ENCODE data around the gene FER.

GRCh38 chr5:108810717-108811116 is 63.0 kb downstream of the FER start:
- TF ChIP-seq, protein P1, sequence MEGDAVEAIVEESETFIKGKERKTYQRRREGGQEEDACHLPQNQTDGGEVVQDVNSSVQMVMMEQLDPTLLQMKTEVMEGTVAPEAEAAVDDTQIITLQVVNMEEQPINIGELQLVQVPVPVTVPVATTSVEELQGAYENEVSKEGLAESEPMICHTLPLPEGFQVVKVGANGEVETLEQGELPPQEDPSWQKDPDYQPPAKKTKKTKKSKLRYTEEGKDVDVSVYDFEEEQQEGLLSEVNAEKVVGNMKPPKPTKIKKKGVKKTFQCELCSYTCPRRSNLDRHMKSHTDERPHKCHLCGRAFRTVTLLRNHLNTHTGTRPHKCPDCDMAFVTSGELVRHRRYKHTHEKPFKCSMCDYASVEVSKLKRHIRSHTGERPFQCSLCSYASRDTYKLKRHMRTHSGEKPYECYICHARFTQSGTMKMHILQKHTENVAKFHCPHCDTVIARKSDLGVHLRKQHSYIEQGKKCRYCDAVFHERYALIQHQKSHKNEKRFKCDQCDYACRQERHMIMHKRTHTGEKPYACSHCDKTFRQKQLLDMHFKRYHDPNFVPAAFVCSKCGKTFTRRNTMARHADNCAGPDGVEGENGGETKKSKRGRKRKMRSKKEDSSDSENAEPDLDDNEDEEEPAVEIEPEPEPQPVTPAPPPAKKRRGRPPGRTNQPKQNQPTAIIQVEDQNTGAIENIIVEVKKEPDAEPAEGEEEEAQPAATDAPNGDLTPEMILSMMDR (IDR thresholded peaks at IDR 0.05): no peak
- no peak for TF ChIP-seq POLR2A (IDR thresholded peaks at IDR 0.05)
